Right atrium auricular region (tissue), 2 donors: ENCODE results near the gene FAM163A. TPM values are rescaled to one million over a fixed set of nuclear protein-coding genes. Genes with fewer than 3 reads are reported as not detected.
"Not testable (repeated sequence)": the region's sequence is repeated elsewhere in the genome, so short reads cannot be mapped to it uniquely, and the experiment has no call there.

Source experiments
- DNase-seq: peaks from one replicate; pipeline ENCODE4 v3.0.0-alpha.2; 2019; ENCODE audit warnings: low spot score
- H3K27ac ChIP-seq, 2 donors: fragments of 200-600 bp; sonication (generic); 1 replicate in 1 of 2; 2 replicates in 1 of 2; pipeline ENCODE4 v1.5.1; 2016 to 2019
- H3K27me3 ChIP-seq, 2 donors: fragments of 200-600 bp; sonication (generic); one replicate each; pipeline versions ENCODE4 v1.5.1 to v1.6.0; 2017 to 2019
- H3K36me3 ChIP-seq: fragments of 200-600 bp; sonication (generic); one replicate; pipeline ENCODE4 v1.5.1; 2016
- H3K4me1 ChIP-seq, 2 donors: fragments of 200-600 bp; sonication (generic); one replicate each; pipeline versions ENCODE4 v1.5.1 to v1.6.0; 2017 to 2019
- H3K4me3 ChIP-seq, 2 donors: fragments of 200-600 bp; sonication (generic); 1 replicate in 1 of 2; 2 replicates in 1 of 2; pipeline ENCODE4 v1.5.1; 2017 to 2019; ENCODE audit warnings: mild to moderate bottlenecking in 1 of 2, moderate library complexity in 1 of 2
- H3K9me3 ChIP-seq, 2 donors: fragments of 200-600 bp; sonication (generic); one replicate each; pipeline ENCODE4 v1.5.1; 2019
- CTCF ChIP-seq, 2 donors: fragments of 200-600 bp; sonication (generic); IDR thresholded peaks; one replicate each; pipeline ENCODE4 v1.5.1; 2019; ENCODE audit warnings: antibody characterized with exemption in 2 of 2
- total RNA-seq, 2 donors: library from RNA; depleted of rRNA; stranded (reverse); fragments of >200 nt; gene quantifications; one replicate each; pipeline ENCODE4 v1.1.0, GENCODE V29; 2016

The FAM163A gene
- not detected for total RNA-seq

DNA sequence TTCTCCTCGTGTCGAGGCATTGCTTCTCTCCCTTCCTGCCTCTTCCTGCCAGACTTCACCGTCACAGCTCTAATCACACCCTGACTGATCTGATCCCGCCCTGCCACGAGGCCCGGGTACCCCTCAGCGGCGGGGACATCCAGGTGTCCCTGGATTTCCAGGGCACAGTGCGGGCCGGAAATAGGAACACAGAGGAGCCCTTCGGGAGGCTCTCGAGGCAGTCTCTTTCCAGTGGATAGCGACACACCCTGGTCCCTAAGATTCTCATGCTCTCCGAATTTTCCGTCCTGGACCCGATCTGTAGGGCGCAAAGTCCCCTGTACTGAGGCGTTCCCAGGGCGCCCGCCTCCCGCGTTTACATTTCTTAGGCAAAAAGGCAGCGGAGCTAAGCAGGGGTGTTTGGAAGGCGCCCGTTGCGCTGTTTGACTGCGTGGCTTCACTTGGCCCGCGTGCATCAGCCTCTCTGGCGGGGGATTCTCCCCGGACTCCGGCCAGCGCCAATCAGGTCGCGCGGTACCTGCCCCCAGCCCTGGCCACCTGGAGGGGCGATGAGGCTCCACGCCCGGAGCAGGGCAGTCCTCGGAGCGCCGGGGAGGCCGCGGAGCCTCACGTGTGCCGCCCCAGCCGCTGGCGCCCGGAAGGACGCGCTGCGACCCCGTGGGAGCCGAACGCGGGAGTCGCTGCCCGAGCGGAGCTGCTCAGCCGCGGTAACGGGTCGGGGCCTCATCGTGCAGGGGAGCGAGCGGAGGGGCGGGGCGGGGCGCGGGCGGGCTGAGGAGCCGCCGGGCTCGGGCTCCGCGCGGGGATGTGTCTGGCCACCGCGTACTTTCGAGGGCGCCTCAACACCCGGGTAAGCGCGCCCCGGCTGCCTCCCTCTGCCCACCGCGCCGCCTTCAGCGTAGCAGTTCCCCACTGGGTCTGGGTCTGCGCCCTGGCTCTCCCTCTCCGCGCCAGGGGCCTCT lies at the start of gene FAM163A:
TSS of gene FAM163A (plus strand) at position 575 of the 962 bp plus-strand sequence. CDS start 69,807 bp downstream, outside the sequence.
- H3K36me3 ChIP-seq = no peaks in the 10 kb centered on the region
- TF ChIP-seq CTCF (IDR thresholded peaks at IDR 0.05) = no peak
- no peak for DNase-seq
- peaks cover 4 to 13% of the 10 kb centered on the region in 2 donors for H3K27me3 ChIP-seq
- peak within 1 kb of the TSS; percentile 6 to 38 for H3K4me3 ChIP-seq
- H3K27ac ChIP-seq = no peak within 1 kb of the TSS
- H3K4me1 ChIP-seq = peaks cover 0 to 23% of the 10 kb centered on the region in 2 donors
- H3K9me3 ChIP-seq = peaks cover 0 to 12% of the 10 kb centered on the region in 2 donors

DNA sequence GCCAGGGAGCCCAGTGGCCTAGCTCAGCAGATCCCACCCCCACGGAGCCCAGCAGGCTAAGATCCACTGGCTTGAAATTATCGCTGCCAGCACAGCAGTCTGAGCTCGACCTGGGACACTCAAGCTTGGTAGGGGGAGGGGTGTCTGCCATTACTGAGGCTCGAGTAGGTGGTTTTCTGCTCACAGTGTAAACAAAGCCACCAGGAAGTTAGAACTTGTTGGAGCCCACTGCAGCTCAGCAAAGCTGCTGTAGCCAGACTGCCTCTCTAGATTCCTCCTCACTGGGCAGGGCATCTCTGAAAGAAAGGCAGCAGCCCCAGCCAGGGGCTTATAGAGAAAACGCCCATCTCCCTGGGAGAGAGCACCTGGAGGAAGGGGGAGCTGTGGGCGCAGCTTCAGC lies 48.6 kb upstream of the FAM163A start:
- not testable (repeated sequence) for DNase-seq, H3K4me3 ChIP-seq, H3K4me1 ChIP-seq, H3K27me3 ChIP-seq, H3K9me3 ChIP-seq, H3K36me3 ChIP-seq, H3K27ac ChIP-seq

GRCh38 chr1:179702946-179703539 lies 40.0 kb upstream of the FAM163A start:
- no peak overlapping the region for H3K4me3 ChIP-seq

DNA sequence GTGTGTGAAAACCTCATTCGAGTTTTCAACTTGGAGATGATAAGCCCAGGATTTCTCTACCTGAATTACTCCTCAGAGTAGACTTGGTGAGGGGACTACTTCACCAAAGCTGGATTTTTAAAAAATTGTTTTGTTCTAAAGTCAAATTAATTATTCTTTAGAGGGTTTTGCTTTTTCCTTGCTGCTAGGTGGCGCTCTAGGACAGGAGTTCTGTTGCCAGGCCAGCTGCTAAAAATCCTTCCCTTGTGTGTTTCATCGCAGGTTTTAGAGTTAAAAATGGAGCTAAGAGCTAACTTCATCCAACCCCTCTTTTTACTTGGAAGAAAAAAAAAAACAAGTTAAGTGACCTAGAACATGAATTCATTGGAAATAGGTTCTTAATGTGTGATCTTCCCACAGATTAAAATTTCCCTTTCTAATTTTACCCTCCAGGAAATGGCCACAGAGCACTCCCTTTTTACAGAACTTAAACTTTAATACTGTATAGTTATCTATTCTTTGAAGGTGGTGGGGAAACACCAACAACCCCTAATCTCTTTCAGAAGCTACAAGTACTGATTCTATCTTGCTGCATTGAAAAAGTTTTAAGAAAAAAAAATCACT lies 36.7 kb upstream of the FAM163A start:
- Histone ChIP-seq H3K36me3 (no peaks in the 10 kb centered on the region), H3K27ac (no peak overlapping the region), H3K4me3 (no peak overlapping the region), H3K4me1 (peaks cover 0 to 15% of the 10 kb centered on the region in 2 donors), H3K9me3 (no peaks in the 10 kb centered on the region), H3K27me3 (no peaks in the 10 kb centered on the region)
- DNase-seq = no peak
- TF ChIP-seq CTCF (IDR thresholded peaks at IDR 0.05) = peak; percentile 71 to 81

More at GRCh38 chr1:179702946-179703539, 40.0 kb upstream of the FAM163A start:
- DNase-seq = no peak
- H3K4me1 ChIP-seq = no peaks in the 10 kb centered on the region
- no peaks in the 10 kb centered on the region for H3K27me3 ChIP-seq
- no peak overlapping the region for H3K27ac ChIP-seq
- H3K36me3 ChIP-seq = no peaks in the 10 kb centered on the region
- H3K9me3 ChIP-seq = no peaks in the 10 kb centered on the region
- no peak for TF ChIP-seq CTCF (IDR thresholded peaks at IDR 0.05)

DNA sequence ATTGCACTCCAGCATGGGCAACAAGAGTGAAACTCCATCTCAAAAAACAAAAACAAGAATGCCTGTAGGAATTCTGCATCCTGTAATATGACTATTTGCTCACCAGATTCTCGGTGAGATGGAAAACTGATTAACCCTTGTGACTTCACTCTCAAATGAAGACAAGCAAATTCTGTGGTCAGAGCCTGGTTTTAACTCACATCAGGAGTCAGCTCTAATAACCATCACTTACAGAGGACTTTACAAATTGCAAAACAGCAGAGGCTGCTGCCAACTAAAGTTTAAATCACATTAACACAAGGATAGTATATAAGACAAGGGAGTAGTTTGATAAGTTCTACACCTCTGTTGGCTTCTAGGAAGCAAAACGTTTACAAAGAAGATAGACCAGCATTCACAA lies 35.7 kb upstream of the FAM163A start:
- Histone ChIP-seq H3K27me3 (no peaks in the 10 kb centered on the region), H3K4me3 (no peak overlapping the region), H3K9me3 (no peaks in the 10 kb centered on the region), H3K27ac (no peak overlapping the region), H3K4me1 (peaks cover 0 to 15% of the 10 kb centered on the region in 2 donors), H3K36me3 (no peaks in the 10 kb centered on the region)
- no peak for DNase-seq
- no peak for TF ChIP-seq CTCF (IDR thresholded peaks at IDR 0.05)
